Medulla oblongata (tissue), 1 donor: ENCODE data around the gene PLXNA3.

Experiments used
- DNase-seq: peaks from one replicate; pipeline ENCODE4 v3.0.0-alpha.2; 2015; ENCODE audit errors: extremely low spot score

Gene PLXNA3

GRCh38 chrX:154458116-154458953 is at the start of gene PLXNA3:
TSS of gene PLXNA3 (plus strand) at chrX:154458281. CDS start at chrX:154460184, 1,903 bp downstream.
- peak; percentile 46 for DNase-seq

GRCh38 chrX:154408659-154409221 is 49.3 kb upstream of the PLXNA3 start:
- no peak for DNase-seq

DNA sequence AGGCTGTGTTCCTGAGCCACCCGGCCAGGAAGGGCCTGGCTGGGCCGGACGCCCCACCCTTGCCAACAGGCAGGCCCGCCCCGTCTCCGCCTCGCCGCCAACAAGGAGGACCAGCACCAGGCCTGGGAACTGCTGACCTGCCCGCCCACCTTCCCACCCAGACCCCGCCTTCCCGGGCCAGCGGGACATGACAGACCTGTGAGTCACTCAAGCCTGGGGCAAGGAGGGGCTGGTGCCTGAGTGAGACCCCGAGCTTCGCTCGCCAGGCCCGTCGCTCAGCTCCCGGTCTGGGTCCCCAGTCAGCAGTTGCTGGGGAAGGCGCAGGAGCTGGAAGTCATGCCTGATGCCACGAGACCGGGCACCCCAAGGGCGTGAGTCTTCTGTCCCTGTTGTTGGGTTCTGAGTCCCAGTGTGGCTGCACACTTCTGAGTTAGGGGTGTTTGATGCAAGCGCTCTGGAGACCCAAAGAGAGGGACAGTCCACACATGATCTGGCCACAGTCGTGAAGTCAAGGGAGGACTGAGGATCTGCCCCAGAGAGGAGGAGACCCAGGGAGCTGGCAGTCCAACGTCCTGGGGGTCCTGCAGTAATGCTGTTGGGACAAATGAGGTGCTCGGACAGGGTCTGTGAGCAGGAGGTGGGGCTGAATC is 48.7 kb upstream of the PLXNA3 start, which contains the start of gene DNASE1L1:
TSS of gene DNASE1L1 (minus strand) at position 33 of the 650 bp plus-strand sequence. CDS start 3,686 bp downstream, outside the sequence.
- DNase-seq, result peak; percentile 36

- DNase-seq, result peak; percentile 45
Measured at GRCh38 chrX:154411981-154412340, 46.1 kb upstream of the PLXNA3 start.

GRCh38 chrX:154412468-154412867 is 45.6 kb upstream of the PLXNA3 start:
- no peak for DNase-seq

GRCh38 chrX:154413142-154413541 is 44.9 kb upstream of the PLXNA3 start:
- no peak for DNase-seq

- DNase-seq, result no peak
Measured at GRCh38 chrX:154417157-154417556, 40.9 kb upstream of the PLXNA3 start.

- no peak for DNase-seq
Measured at GRCh38 chrX:154419189-154419588, 38.9 kb upstream of the PLXNA3 start.

DNA sequence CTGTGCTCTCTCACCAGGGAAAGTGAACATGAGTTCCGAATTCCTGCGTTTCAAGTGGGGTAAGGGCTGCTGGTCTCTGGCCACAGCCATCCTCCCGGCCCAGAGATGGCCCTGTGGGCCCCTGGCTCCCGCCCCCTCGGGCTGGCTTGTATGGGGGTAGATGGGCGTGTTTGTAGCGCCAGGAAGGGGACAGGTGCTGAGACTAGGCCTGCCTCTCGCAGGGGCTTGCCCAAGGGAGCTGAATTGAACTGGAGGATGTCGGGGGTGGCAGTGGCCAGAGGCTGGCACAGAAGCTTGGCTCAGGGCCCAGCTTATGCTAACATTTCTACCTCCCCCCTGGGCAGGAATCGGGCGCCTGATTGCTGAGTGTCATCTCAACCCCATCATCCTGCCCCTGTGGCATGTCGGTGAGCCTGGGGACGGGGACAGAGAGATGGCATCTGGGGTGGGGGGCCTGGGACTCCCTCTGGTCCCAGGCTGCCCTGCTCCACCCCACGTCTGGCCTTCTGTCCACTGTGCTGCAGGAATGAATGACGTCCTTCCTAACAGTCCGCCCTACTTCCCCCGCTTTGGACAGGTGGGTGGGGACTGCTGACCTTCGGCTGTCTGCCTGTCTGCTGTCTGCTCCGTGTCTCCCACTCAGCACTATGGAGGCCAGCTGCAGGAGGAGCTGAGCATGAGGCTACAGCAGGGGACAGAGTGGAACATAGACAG is 38.2 kb upstream of the PLXNA3 start:
- DNase-seq, result no peak

- DNase-seq, result no peak
Measured at GRCh38 chrX:154420402-154420756, 37.7 kb upstream of the PLXNA3 start.

DNA sequence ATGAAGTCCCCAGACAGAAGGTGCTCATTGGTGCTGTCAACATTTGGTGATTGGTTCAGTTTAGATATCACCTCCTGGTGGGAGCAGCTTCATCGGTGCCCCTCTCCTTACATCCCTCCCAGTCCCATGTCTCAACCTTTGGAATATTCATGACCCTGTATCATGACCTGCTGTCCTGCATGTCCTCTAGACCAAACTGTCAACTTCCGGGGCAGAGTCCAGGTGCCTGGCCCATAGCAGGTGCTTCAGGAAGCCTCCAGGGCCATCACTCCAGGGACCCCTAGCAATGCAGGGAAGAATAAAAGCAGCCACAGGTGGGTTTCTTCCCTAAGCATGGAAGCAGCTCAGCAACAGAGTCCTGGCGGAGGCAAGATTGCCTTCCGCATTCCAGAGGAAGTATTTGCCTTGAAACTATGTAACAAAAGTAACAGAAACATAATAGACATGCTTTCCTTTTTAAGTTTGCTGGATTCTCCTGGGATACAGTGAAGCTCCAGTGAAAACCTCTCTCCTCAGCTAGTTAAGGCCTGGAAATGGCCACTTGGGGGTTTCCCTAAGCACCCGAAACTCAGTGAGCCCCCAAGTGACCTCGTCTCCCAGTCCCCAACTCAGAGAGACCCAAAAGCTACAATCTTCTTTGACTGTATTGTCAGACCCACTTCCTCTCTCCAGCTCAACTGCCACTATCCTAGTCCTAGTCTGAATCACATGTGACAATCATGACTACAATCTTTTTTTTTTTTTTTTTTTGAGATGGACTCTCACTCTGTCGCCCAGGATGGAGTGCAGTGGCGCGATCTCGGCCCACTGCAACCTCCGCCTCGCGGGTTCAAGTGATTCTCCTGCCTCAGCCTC is 30.9 kb upstream of the PLXNA3 start:
- no peak for DNase-seq

- DNase-seq, result peak; percentile 92
Measured at GRCh38 chrX:154428176-154429171, 29.6 kb upstream of the PLXNA3 start, which contains the start of gene ATP6AP1. TSS of gene ATP6AP1 (plus strand) at chrX:154428677. CDS start at chrX:154428693, 16 bp downstream.

DNA sequence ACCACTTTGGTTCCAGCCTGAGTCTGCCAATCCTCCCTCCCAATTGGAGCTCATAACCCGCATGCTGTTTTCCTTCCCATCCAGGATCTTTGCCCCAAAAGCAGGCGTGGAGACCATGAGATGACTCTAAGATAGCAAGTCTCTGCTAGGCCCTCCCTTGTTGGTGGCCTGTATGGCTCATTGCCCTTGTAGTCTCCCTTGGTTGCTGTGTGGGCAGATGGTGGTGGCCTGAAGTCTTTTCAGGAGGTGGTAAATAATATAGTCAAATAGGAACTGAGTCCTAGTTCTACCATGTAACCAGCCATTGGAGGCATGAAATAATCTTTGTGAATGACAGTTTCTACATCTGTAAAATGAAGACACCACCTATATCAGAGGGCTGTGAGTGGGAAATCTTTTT is 28.4 kb upstream of the PLXNA3 start:
- DNase-seq, result no peak

GRCh38 chrX:154430479-154430878 is 27.6 kb upstream of the PLXNA3 start:
- no peak for DNase-seq

DNA sequence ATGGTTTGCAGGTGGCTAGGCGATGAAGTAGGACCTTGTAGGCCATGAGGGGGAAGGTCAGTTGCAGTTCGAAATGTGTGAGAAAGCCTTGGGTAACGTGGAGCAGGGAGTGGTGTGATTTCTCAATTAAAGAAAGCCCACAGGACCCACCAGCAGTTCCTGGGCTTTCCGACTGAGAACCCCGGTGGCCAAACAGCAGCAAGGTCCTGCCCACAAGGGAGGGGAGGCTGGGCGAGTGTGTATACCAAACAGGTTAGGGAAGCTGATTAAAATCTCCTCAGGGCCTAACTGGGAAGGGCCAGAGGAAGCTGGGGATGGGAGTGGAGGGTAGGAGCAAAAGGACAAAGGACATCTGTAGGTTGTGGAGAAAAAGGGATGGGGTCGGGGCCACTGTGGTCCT is 27.2 kb upstream of the PLXNA3 start:
- no peak for DNase-seq

DNA sequence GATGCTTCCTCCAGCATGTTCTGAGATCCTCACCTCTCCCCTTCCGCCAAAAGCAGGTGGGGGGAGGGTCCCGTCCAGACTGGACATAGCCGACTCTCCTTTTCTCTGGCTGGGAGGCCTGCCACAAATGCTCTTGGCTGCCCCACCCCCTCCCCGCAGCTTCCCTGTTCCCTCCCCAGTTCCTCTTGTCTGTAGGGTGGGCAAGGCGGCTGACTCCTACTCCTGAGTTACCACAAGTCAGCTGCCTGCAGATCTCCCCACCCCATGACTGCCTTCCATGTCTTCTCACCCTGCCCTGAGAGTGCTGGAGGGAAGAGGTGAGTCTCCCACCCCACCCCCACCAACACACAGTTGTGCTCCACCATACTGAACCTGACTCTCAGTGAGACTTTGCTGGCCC is 26.7 kb upstream of the PLXNA3 start:
- DNase-seq, result peak; percentile 43

GRCh38 chrX:154432210-154432609 is 25.9 kb upstream of the PLXNA3 start:
- DNase-seq, result no peak

DNA sequence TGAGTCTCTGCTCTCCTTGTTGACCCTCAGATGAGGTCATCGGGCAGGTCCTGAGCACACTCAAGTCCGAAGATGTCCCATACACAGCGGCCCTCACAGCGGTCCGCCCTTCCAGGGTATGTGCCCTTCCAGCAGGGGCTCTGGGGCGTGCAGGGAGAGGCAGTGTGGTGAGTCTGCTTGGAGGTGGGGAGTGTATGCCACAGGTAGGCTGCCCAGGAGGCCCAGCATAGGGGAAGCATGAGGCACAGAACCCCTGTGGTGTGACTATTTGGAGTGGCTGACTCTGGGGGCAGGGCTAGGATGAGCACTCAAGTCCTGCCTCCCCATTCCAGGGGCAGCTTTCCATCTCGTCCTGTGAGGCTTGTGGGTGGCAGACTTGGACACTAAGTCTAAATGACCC is 24.5 kb upstream of the PLXNA3 start:
- DNase-seq, result no peak

- no peak for DNase-seq
Measured at GRCh38 chrX:154434394-154435168, 23.5 kb upstream of the PLXNA3 start.
